Immature natural killer cell (primary cell): Measurements from ENCODE around the gene PSMD11. TPM values are rescaled to one million over a fixed set of nuclear protein-coding genes. Genes with fewer than 3 reads are reported as not detected.

Experiments
- DNase-seq, 3 donors: peaks; one replicate each; pipeline ENCODE4 v3.0.0; 2022; ENCODE audit warnings: mixed read lengths in 1 of 3
- H3K27ac Mint-ChIP-seq, 6 donors: one replicate each; pipeline ENCODE4 v1.8.0; 2020; ENCODE audit warnings: mixed read lengths in 6 of 6, mild to moderate bottlenecking in 5 of 6, inconsistent platforms in 4 of 6, moderate library complexity in 3 of 6
- H3K27me3 Mint-ChIP-seq, 3 donors: one replicate each; pipeline ENCODE4 v1.8.0; 2020 to 2021; ENCODE audit warnings: low read depth in 3 of 3, mild to moderate bottlenecking in 3 of 3, mixed read lengths in 3 of 3, moderate library complexity in 3 of 3, inconsistent platforms in 1 of 3
- H3K36me3 Mint-ChIP-seq, 3 donors: one replicate each; pipeline ENCODE4 v1.8.0; 2020; ENCODE audit warnings: mixed read lengths in 3 of 3, inconsistent platforms in 2 of 3, mild to moderate bottlenecking in 2 of 3
- H3K4me1 Mint-ChIP-seq, 2 donors: one replicate each; pipeline ENCODE4 v1.8.0; 2020; ENCODE audit warnings: inconsistent platforms in 2 of 2, mild to moderate bottlenecking in 2 of 2, mixed read lengths in 2 of 2, moderate library complexity in 1 of 2
- H3K4me3 Mint-ChIP-seq, 5 donors: one replicate each; pipeline ENCODE4 v1.8.0; 2020; ENCODE audit warnings: mild to moderate bottlenecking in 5 of 5, mixed read lengths in 5 of 5, inconsistent platforms in 3 of 5, moderate library complexity in 3 of 5
- H3K9me3 Mint-ChIP-seq, 6 donors: one replicate each; pipeline ENCODE4 v1.8.0; 2020; ENCODE audit warnings: mild to moderate bottlenecking in 6 of 6, mixed read lengths in 6 of 6, inconsistent platforms in 4 of 6, moderate library complexity in 3 of 6
- polyA plus RNA-seq, 3 donors: library from polyadenylated mRNA; unstranded; fragments of 300-500 nt; fragmentation: Illumina TruSeq; gene quantifications; one replicate each; pipeline ENCODE4 v1.2.3, GENCODE V29; 2021

The PSMD11 gene
- polyA plus RNA-seq, 3 donors from 2014 or later, result 82.1 to 136 (median 96.4) TPM

GRCh38 chr17:32495359-32496231 lies 51.3 kb downstream of the PSMD11 start:
- H3K4me1 Mint-ChIP-seq, result peaks cover 32 to 37% of the 10 kb centered on the region in 2 donors
- H3K4me3 Mint-ChIP-seq, result no peak overlapping the region
- no peak overlapping the region for H3K27ac Mint-ChIP-seq
- peaks cover 0 to 5% (median 1%) of the 10 kb centered on the region in 3 donors for H3K27me3 Mint-ChIP-seq
- H3K9me3 Mint-ChIP-seq, result no peaks in the 10 kb centered on the region
- H3K36me3 Mint-ChIP-seq, result peaks cover 0 to 5% (median 0%) of the 10 kb centered on the region in 3 donors
- DNase-seq, result no peak

GRCh38 chr17:32496395-32497073 lies 52.2 kb downstream of the PSMD11 start:
- Mint-ChIP-seq H3K9me3 (no peaks in the 10 kb centered on the region), H3K27me3 (peaks cover 0 to 5% (median 1%) of the 10 kb centered on the region in 3 donors), H3K27ac (peak overlapping the region in 1 of 6 donors; percentile 66), H3K4me3 (no peak overlapping the region), H3K4me1 (peaks cover 29 to 33% of the 10 kb centered on the region in 2 donors), H3K36me3 (no peaks in the 10 kb centered on the region)
- DNase-seq, result no peak

GRCh38 chr17:32497431-32498205 lies 53.3 kb downstream of the PSMD11 start:
- no peak overlapping the region for H3K4me3 Mint-ChIP-seq

GRCh38 chr17:32498391-32498790 lies 54.1 kb downstream of the PSMD11 start:
- H3K9me3 Mint-ChIP-seq, result no peaks in the 10 kb centered on the region
- peaks cover 29 to 35% of the 10 kb centered on the region in 2 donors for H3K4me1 Mint-ChIP-seq
- H3K27ac Mint-ChIP-seq, result peak overlapping the region in 1 of 6 donors; percentile 4
- peaks cover 0 to 5% (median 3%) of the 10 kb centered on the region in 3 donors for H3K27me3 Mint-ChIP-seq
- H3K36me3 Mint-ChIP-seq, result peaks cover 0 to 4% (median 0%) of the 10 kb centered on the region in 3 donors
- H3K4me3 Mint-ChIP-seq, result no peak overlapping the region
- no peak for DNase-seq

More at GRCh38 chr17:32497431-32498205, 53.3 kb downstream of the PSMD11 start:
- H3K27ac Mint-ChIP-seq, result no peak overlapping the region
- H3K27me3 Mint-ChIP-seq, result peaks cover 0 to 5% (median 3%) of the 10 kb centered on the region in 3 donors
- peaks cover 29 to 34% of the 10 kb centered on the region in 2 donors for H3K4me1 Mint-ChIP-seq
- H3K9me3 Mint-ChIP-seq, result no peaks in the 10 kb centered on the region
- H3K36me3 Mint-ChIP-seq, result peaks cover 0 to 4% (median 0%) of the 10 kb centered on the region in 3 donors
- DNase-seq, result no peak

- Mint-ChIP-seq H3K27me3 (peaks cover 2 to 5% (median 2%) of the 10 kb centered on the region in 3 donors), H3K36me3 (peaks cover 0 to 4% (median 0%) of the 10 kb centered on the region in 3 donors), H3K27ac (peak overlapping the region; percentile 96 to 99 (median 98)), H3K4me1 (peaks cover 61 to 62% of the 10 kb centered on the region in 2 donors), H3K4me3 (peak overlapping the region; percentile 51 to 76 (median 69)), H3K9me3 (no peaks in the 10 kb centered on the region)
- DNase-seq, result no peak
Observed at GRCh38 chr17:32502013-32502412, 57.7 kb downstream of the PSMD11 start.

GRCh38 chr17:32502710-32503109 lies 58.4 kb downstream of the PSMD11 start:
- Mint-ChIP-seq H3K4me3 (peak overlapping the region; percentile 70 to 81 (median 76)), H3K4me1 (peaks cover 68% of the 10 kb centered on the region in 2 donors), H3K27me3 (peaks cover 0 to 5% (median 2%) of the 10 kb centered on the region in 3 donors), H3K9me3 (no peaks in the 10 kb centered on the region), H3K27ac (peak overlapping the region; percentile 96 to 99 (median 98)), H3K36me3 (peaks cover 0 to 4% (median 0%) of the 10 kb centered on the region in 3 donors)
- DNase-seq, result no peak

GRCh38 chr17:32503251-32504165 lies 59.2 kb downstream of the PSMD11 start:
- peak; percentile 64 to 72 (median 71) for DNase-seq
- H3K36me3 Mint-ChIP-seq, result peaks cover 0 to 4% (median 0%) of the 10 kb centered on the region in 3 donors
- H3K4me1 Mint-ChIP-seq, result peaks cover 72 to 76% of the 10 kb centered on the region in 2 donors

GRCh38 chr17:32504166-32504990 lies 60.1 kb downstream of the PSMD11 start:
- Mint-ChIP-seq H3K36me3 (peaks cover 0 to 4% (median 0%) of the 10 kb centered on the region in 3 donors), H3K27me3 (peaks cover 0 to 5% (median 2%) of the 10 kb centered on the region in 3 donors), H3K4me1 (peaks cover 81 to 85% of the 10 kb centered on the region in 2 donors), H3K27ac (peak overlapping the region; percentile 96 to 99 (median 98)), H3K9me3 (no peaks in the 10 kb centered on the region), H3K4me3 (peak overlapping the region; percentile 70 to 81 (median 76))
- DNase-seq, result no peak

More at GRCh38 chr17:32503251-32504165, 59.2 kb downstream of the PSMD11 start:
- Mint-ChIP-seq H3K27ac (peak overlapping the region; percentile 96 to 99 (median 98)), H3K4me3 (peak overlapping the region; percentile 70 to 81 (median 76)), H3K9me3 (no peaks in the 10 kb centered on the region), H3K27me3 (peaks cover 0 to 5% (median 2%) of the 10 kb centered on the region in 3 donors)

- peaks cover 77 to 80% of the 10 kb centered on the region in 2 donors for H3K4me1 Mint-ChIP-seq
- peak overlapping the region in 3 of 6 donors; percentile 13 to 55 (median 39) for H3K27ac Mint-ChIP-seq
- no peak for DNase-seq
- no peaks in the 10 kb centered on the region for H3K9me3 Mint-ChIP-seq
- H3K4me3 Mint-ChIP-seq, result peak overlapping the region in 1 of 5 donors; percentile 24
- peaks cover 0 to 8% (median 5%) of the 10 kb centered on the region in 3 donors for H3K36me3 Mint-ChIP-seq
- peaks cover 0 to 5% (median 2%) of the 10 kb centered on the region in 3 donors for H3K27me3 Mint-ChIP-seq
Observed at GRCh38 chr17:32508926-32509325, 64.6 kb downstream of the PSMD11 start.

GRCh38 chr17:32510466-32510865 lies 66.2 kb downstream of the PSMD11 start:
- H3K4me1 Mint-ChIP-seq, result peaks cover 66 to 72% of the 10 kb centered on the region in 2 donors
- no peaks in the 10 kb centered on the region for H3K9me3 Mint-ChIP-seq
- H3K36me3 Mint-ChIP-seq, result peaks cover 0 to 8% (median 5%) of the 10 kb centered on the region in 3 donors
- peaks cover 0 to 5% (median 2%) of the 10 kb centered on the region in 3 donors for H3K27me3 Mint-ChIP-seq
- H3K27ac Mint-ChIP-seq, result peak overlapping the region in 2 of 6 donors; percentile 24 to 73
- DNase-seq, result no peak
- H3K4me3 Mint-ChIP-seq, result no peak overlapping the region

- no peaks in the 10 kb centered on the region for H3K9me3 Mint-ChIP-seq
- H3K27ac Mint-ChIP-seq, result no peak overlapping the region
- peaks cover 0 to 8% (median 5%) of the 10 kb centered on the region in 3 donors for H3K36me3 Mint-ChIP-seq
- no peak overlapping the region for H3K4me3 Mint-ChIP-seq
- no peak for DNase-seq
- H3K4me1 Mint-ChIP-seq, result peaks cover 66 to 72% of the 10 kb centered on the region in 2 donors
- H3K27me3 Mint-ChIP-seq, result peaks cover 0 to 3% (median 2%) of the 10 kb centered on the region in 3 donors
Observed at GRCh38 chr17:32512328-32512727, 68.0 kb downstream of the PSMD11 start.
